GM10266 (cell line): ENCODE measurements around the gene GPBAR1.
"Not testable (repeated sequence)": the region's sequence is repeated elsewhere in the genome, so short reads cannot be mapped to it uniquely, and the experiment has no call there.

Experiments
- DNase-seq: peaks from one replicate; pipeline ENCODE4 v3.0.0; 2012; ENCODE audit errors: extremely low spot score
- CTCF ChIP-seq: IDR thresholded peaks from 2 replicates; pipeline ENCODE4 v1.5.1; 2012; ENCODE audit warnings: mild to moderate bottlenecking, low read depth; ENCODE audit not compliant: control insufficient read depth, insufficient read depth; ENCODE audit errors: missing control alignments

Gene GPBAR1

GRCh38 chr2:218269900-218270720 is 9.3 kb downstream of the GPBAR1 start, which contains the start of the genes AAMP and PNKD:
Gene AAMP (minus strand): TSS chr2:218270137. CDS start chr2:218270086, 51 bp downstream.
Gene PNKD (plus strand): TSS chr2:218270519. CDS start chr2:218270536, 17 bp downstream.
- TF ChIP-seq CTCF: peak; percentile 40
- DNase-seq: peak; percentile 98

DNA sequence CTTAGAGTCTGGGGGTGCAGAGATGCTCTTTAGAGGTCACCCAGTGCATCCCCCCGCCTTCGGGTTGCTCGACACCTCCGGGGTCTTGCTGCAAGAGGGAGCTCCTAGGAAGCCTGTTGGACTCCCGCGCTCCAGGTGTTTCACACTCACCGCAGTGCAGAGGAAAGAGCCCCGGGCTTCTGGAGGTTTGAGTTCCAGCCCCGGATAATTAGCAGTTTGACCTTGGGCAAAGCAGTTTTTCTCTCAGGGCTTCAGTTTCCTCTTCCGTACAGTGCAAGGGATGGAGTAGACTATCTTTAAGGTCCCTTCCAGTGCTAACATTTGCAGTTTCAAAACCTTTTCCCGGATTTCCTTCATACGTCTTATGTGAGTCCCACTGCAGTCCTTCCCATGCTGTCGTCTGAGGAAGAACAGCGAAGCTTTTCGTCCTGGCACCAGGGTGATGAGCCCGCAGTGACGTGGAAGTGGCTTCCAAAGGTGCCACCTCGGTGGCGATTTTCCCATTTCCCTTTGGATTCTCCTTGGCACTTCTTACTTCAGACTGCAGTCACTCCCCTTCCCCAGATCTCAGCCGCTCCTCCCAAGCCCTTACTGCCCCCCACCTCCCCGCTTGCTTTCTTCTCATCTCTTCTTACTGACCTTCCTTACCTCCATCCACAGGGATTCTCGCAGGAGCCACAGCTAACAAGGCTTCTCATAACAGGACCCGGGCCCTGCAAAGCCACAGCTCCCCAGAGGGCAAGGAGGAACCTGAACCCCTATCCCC is 10.1 kb downstream of the GPBAR1 start:
- no peak for TF ChIP-seq CTCF
- no peak for DNase-seq

DNA sequence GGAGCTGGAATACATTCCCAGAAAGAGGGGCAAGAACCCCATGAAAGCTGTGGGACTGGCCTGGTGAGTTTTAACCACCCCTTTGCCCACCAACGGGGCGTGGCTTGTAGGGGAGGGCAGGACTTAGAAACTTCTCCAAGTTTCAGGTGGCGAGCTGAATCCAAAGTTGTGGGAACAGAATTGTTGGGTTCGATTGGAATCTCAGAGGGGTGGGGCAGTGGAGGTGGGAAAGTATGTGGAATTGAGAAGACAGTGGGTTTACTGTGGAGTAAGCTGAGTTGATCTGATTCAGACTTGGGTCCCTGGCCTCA is 10.6 kb downstream of the GPBAR1 start:
- no peak for TF ChIP-seq CTCF
- DNase-seq: no peak

GRCh38 chr2:218271865-218272530 is 11.2 kb downstream of the GPBAR1 start:
- no peak for DNase-seq
- no peak for TF ChIP-seq CTCF

GRCh38 chr2:218272531-218273212 is 11.9 kb downstream of the GPBAR1 start:
- peak; percentile 91 for TF ChIP-seq CTCF
- peak; percentile 63 for DNase-seq

GRCh38 chr2:218273214-218273907 is 12.5 kb downstream of the GPBAR1 start:
- DNase-seq: not testable (repeated sequence)

DNA sequence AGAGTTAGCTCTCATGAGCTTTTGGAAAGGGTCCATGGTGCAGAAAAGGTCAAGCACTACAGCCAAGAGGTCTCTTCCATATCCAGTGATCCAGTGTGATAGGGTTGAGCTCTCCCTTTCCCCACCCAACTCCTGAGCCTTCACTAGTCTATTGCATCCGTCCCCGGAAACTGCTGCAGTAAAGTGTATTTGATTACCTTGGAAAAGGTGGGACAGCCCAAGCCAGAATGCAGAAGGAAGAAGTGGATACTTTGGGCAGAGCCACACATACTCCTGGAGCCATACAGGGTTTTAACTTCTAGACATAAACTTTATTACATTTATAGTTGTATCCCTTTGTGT is 13.1 kb downstream of the GPBAR1 start:
- DNase-seq: no peak
- no peak for TF ChIP-seq CTCF
